Measurements from ENCODE around the gene KCTD5. TPM values are rescaled to one million over a fixed set of nuclear protein-coding genes. Genes with fewer than 3 reads are reported as not detected.

Gene KCTD5
- total RNA-seq, 4 donors from 2014 or later = 13.7 to 22.7 (median 21.2) TPM

DNA sequence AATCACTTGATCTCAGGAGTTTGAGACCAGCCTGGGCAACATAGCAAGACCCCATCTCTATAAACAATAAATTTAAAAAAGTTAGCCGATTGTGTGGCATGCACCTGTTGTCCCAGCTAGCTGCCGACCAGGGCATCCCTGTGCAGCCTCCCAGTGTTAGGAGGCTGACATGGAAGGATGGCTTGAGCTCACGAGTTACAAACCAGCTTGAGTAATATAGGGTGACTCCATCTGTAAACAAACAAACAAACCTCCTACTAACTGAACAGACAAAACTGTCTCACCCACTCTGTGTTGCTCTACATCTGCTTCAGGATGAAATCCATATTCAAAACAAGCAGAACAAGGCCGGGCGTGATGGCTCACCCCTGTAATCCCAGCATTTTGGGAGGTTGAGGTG lies 44.6 kb downstream of the KCTD5 start:
- TF ChIP-seq, protein P1, sequence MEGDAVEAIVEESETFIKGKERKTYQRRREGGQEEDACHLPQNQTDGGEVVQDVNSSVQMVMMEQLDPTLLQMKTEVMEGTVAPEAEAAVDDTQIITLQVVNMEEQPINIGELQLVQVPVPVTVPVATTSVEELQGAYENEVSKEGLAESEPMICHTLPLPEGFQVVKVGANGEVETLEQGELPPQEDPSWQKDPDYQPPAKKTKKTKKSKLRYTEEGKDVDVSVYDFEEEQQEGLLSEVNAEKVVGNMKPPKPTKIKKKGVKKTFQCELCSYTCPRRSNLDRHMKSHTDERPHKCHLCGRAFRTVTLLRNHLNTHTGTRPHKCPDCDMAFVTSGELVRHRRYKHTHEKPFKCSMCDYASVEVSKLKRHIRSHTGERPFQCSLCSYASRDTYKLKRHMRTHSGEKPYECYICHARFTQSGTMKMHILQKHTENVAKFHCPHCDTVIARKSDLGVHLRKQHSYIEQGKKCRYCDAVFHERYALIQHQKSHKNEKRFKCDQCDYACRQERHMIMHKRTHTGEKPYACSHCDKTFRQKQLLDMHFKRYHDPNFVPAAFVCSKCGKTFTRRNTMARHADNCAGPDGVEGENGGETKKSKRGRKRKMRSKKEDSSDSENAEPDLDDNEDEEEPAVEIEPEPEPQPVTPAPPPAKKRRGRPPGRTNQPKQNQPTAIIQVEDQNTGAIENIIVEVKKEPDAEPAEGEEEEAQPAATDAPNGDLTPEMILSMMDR (IDR thresholded peaks at IDR 0.05; ENCODE audit: low read depth) = no peak

- TF ChIP-seq, protein P1 (IDR thresholded peaks at IDR 0.05; ENCODE audit: low read depth) = no peak
Observed at GRCh38 chr16:2728034-2728433, 45.7 kb downstream of the KCTD5 start.

DNA sequence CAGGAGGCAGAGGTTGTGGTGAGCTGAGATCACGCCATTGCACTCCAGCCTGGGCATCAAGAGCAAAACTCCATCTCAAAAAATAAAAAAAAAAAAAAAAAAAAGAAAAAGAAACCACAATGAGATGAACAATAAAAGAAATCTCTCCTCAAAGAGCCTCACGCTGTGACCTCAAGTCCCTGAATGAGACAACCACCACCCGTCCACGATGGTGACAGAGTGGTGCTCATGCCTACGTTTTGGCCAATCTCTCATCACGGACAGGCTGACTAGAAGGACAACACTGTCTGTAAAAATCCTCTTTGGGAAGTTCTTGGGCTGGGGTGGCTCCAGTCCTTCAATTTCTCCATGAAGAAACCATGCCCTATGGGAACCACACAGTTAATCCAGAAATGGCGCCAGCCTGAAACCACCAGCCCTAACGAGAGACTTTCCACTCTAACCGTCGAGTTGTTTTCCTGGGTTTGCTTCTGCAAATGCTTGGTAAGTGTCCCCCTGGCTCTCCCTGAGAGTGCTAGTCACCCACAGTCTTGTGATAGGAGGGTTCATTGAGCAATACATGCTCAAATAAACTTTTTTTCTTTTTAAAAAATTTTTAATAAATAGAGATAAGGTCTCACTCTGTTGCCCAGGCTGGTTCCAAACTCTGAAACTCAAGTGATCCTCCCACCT lies 52.7 kb downstream of the KCTD5 start:
- TF ChIP-seq, protein P1 (IDR thresholded peaks at IDR 0.05; ENCODE audit: low read depth) = no peak

DNA sequence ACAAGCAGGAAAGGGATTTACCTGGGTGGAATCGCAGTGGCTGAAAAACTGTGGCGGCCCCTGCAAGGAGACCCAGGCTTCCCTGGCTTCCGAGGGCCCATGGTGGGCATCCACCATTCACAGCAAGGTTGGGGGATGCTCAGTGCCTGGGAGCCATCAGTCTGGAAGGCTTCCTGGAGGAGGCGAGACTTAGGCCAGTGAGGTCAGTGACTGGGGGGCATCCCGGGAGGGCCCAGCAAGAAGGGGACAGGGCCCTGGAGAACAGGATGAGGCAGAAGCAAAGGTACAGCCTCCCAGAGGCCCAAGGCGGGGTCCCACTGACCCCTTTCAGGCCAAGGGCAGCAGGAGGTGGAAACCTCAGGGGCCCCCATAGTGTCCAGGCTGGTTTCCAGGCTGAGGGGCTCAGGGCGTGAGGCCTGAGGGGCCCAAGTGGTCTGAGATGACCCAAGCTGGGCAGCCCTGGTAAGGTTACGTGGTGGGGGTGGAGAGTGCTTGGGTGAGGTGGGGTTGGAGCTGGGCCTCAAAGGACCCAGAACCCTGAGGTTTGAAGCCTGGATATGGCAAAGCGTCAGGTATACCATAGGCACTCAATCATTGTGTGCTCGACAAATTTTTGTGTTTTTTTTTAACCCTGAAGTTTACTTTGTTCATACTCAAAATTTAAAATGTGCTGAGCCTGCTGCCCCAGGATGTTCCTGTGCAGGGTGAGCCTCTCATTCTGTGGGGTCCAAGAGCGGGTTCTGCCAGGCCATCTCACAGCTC lies 54.3 kb downstream of the KCTD5 start:
- TF ChIP-seq, protein P1 (IDR thresholded peaks at IDR 0.05; ENCODE audit: low read depth) = no peak

- TF ChIP-seq, protein P1 (IDR thresholded peaks at IDR 0.05; ENCODE audit: low read depth) = no peak
Observed at GRCh38 chr16:2737238-2737605, 54.9 kb downstream of the KCTD5 start.

DNA sequence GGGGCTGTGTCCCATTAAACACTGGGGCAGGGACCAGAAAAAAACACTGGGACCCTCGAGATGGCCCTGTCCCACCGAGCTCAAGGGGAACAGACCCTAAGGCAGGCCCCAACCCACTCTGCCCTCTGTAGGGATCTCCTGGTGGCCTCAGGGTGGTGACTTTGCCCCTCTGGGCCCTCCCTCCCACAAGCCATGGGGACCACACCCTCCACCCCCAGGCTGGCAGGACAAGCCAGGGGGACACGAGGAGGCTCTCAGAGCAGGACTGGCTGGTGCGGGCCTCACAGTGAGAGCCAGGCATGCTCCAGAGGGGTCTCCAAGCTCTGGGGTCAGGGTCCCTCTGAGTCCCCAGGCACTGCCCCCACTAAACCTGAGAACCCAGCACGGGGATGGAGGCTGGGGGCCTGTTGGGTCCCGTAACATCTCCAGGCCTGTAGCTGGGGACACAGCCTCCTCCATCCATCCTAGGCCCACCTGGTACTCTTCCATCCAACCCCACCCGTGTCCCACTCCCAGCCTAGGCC lies 55.6 kb downstream of the KCTD5 start:
- TF ChIP-seq, protein P1 (IDR thresholded peaks at IDR 0.05; ENCODE audit: low read depth) = no peak

DNA sequence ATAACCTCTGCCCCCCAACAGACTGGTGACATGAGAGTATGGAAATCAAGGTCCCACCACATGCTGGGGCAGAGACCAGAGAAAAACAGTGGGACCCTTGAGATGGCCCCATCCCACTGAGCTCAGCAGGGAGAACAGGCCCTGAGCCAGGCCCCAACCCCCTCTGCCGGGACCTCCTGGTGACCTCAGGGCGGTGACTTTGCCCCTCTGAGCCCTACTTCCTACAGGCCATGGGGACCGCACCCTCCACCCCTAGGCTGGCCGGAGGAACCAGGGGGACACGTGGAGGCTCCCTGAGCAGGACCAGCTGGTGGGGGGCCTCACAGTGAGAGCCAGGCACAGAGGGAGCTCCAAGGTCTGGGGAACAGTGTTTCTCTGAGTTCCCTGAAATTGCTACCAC lies 56.3 kb downstream of the KCTD5 start:
- TF ChIP-seq, protein P1 (IDR thresholded peaks at IDR 0.05; ENCODE audit: low read depth) = no peak

All from subcutaneous adipose tissue (tissue), 4 donors.